NCI-H2107 treated with DMSO at 0.1 percent for 48 hours (cell line): ENCODE data around the gene TMPRSS11F.
"Not testable (repeated sequence)": the region's sequence is repeated elsewhere in the genome, so short reads cannot be mapped to it uniquely, and the experiment has no call there.

Experiments used
- DNase-seq: peaks from one replicate; lab custom pipeline; 2025; ENCODE audit not compliant: unreplicated experiment; lab: John Stamatoyannopoulos, UW

The TMPRSS11F gene

DNA sequence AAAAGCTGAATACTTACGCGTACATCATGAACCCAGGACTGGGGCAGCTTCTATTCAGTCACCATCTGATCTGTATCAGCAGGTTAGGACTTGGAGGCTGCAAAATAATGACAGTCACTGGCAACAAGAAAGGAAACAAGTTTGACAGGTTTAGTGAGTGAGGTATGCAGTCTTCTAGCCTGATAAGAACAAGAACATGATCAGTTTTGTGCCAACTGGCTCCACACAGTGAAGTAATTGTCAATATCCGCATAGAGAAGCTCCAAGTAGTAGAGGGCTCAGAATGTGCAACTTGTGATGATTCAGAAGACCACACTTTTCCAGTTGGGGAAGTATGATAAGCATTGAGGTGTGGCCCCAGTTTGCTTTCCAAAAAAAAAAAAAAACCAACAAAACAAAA is at the start of gene TMPRSS11F:
Gene TMPRSS11F (minus strand): TSS at position 77 of the 400 bp plus-strand sequence. CDS start 49 bp downstream, at position 28.
- no peak for DNase-seq

DNA sequence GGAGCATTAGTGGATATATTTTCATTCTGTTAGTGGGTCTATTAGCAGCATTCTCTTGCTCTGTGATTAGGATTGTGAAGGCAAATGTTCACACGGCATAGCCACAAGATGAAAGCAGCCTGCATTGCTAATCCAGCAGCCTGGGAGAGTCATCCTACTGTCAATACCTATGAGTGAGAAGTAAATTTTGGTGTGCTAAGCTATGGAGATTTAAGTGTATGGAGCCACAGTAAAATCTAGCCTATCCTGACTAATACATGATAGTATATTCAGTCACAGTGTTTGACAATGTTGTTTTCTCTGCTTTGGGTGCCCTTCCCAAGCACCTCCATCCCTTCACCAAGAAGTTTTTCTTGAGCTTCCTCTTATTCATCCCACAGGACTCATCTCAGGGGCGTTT is 47.2 kb upstream of the TMPRSS11F start:
- DNase-seq: no peak

DNA sequence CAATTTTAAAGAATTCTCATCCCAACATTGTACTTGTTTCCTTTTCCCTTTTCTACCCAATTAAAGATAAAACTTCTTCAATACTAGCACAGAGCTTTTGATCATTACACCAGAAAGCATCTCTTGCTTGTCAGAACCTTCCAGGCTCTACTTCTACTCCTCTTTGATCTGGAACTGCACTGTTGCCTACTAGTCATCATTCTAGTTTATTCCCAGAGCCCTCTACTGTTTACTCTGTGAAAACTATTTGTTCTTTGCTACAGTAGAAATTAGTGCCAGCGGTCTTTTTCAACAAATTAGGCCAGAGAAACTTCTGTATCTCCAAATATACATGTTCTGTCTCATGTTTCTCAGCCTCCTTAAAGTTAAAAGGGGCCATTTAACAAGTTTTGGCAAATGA is 46.8 kb upstream of the TMPRSS11F start:
- DNase-seq: no peak

DNA sequence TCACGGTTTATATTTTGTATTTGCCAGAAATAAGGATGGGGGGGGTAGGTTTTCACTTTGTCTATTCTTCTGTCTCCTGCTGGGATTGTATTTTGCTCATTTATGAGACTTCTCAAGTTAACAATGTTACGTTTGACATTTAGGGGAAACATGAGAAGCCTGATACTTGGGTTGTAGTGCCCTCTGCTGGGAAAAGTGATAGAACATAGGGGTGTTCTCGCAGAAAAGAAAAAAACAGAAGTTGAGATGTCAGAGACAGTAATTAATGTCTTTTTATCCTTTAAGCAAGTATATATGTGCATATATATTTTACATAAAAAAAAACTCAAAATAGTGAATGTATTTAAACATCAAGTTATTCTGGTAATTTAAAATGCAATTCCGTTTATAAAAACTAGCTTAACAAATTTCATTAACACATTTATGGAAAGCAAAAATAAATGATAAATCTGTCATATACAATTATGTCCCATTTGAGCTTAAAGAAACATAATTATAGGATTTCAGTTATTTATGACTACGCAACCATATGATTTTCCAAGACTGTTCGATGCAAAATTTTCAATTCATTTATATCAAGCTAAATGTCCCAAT is 46.0 kb upstream of the TMPRSS11F start:
- peak; percentile 20 for DNase-seq

DNA sequence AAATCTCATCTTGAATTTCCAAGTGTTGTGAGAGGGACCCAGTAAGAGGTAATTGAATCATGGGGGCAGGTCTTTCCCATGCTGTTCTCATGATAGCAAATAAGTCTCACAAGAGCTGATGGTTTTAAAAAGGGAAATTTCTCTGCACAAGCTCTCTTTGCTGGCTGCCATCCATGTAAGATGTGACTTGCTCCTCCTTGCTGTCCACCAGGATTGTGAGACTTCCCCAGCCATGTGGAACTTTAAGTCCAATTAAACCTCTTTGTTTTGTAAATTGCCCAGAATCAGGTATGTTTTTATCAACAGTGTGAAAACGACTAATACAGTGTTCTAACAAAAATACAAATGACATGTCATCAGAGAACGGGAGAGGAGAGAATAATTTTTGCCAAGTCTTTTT is 44.7 kb upstream of the TMPRSS11F start:
- not testable (repeated sequence) for DNase-seq

DNA sequence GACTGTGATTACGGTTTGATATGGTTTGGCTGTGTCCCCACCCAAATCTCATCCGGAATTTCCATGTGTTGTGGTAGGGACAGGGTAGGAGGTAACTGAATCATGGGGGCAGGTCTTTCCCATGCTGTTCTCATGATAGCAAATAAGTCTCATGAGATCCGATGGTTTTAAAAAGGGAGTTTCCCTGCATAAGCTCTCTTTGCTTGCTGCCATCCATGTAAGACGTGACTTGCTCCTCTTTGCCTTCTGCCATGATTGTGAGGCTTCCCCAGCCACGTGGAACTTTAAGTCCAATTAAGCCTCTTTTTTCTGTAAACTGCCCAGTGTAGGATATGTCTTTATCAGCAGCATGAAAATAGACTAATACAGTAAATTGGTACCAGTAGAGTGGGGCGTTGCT is 42.5 kb upstream of the TMPRSS11F start:
- DNase-seq: not testable (repeated sequence)

DNA sequence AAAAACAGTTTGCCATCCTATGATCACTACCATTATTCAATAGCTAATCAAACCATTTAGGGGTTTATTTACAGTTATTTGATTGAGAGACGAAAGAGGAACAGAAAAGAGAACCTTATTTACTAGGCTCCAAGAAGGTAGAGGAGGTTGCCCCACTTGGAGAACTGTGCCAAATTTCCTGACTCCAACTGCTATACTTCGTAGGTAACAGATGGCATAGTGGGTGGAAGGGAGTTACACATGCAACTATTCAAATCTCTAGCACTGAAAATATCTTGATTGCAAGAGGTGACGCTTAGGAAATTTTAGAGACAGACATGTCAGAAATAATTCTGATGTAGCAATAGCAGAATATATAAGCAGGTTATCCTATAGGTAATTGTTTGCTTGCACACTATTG is 38.0 kb upstream of the TMPRSS11F start:
- DNase-seq: no peak

DNA sequence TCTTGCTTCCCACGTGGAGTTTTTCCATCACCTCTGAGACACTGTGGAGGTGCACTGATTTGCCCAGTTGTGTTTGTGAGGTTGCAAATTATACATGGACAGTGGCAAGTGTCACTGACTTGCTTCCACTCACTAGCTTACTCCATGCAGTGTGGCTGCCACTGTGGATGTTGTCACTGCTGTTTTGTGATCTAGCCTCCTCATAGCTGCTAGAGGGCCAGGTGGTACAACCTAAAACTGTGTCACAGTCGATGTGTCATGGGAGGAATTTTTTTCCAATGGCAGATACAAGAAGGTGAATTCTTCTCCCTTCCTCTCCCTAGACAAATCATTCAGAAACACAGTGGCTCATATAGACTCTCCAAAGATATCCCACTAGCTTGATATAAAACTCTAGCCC is 37.5 kb upstream of the TMPRSS11F start:
- no peak for DNase-seq

DNA sequence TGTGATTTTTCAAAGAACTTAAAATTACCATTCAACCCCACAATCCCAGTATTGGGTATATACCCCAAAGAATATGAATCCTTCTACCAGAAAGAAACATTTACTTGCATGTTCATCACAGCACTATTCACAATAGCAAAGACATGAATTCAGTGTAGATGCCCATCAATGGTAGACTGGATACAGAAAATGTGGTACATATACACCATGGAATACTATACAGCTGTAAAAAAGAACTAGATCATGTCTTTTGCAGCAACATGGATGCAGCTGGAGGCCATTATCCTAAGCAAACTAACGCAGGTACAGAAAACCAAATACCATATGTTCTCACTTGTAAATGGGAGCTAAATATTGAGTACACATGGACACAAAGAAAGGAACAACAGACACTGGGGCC is 34.1 kb upstream of the TMPRSS11F start:
- no peak for DNase-seq

DNA sequence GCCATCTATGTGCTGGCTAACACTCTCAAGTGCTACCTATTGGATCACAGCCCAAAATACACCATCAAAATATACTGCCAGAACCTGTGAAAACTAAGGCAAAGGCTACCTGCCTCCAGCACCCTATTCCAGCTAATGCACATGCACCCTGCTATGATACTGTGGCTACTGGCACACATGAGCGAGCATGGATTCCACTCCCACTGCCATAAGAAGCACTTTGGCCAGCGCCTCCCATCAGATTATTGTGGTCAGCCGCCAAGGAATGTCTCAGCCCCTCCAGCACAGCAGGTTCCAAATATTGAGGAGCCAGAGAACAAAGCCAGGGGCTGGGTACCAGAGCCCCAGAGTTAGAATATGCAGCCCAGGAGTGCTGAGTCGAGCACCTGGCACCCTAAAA is 32.5 kb upstream of the TMPRSS11F start:
- no peak for DNase-seq

DNA sequence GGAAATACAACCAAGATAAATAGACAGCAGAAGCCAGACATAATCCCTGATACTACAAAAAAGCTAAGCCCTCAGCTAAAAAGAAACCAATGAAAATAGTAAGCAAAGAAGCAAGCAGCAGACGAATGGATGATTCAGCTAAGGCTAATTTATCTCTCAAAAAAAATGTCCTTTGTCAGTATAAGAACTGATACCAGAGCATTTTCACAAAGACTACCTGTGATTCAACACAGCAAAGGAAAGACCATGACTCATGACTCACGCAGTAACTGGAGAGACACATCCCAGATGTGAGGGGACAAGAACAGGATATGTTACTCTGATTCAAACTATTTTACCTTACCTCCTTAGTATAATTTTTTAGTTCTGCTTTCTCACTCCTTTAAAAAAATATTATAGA is 22.7 kb upstream of the TMPRSS11F start:
- DNase-seq: no peak

DNA sequence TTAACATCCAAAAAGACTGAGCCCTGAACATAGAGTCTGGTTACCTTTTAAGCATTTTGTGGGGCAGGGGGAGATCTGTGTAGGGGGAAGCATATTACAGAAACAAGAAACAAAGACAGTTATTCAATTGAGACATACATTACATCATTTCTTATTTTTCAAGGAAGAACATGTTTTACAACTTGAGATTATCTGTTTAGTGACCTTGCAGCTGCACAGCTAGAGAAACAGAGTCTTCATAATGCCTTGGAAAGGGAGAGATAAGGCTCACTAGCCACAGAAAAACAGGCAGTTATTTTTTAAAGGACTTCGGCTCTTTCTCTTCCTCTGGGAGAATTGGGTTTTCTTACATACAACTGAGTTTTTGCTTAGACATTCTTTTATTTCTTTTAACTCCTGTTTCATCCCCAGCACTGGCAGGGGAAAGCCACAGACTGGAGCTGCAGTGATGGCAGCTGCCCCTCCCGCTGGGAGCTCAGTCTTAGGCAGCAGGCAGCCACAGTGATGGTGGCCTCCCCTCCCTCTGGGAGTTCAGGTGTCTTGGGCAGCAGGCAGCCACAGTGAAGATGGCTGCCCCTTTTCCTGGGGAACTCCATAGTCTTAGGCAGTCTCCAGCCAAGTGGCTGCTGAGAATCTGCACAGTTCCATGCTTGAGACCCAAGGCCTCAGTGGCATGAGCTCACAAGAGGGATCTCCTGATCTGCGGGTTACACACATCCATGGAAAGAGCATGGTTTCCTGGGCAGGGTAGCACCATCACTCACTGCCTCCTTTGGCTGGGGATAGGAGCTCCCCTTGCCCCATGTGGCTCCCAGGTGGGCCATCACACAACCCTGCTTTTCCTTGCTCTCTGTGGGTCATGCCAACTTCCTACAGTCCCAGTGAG is 19.4 kb upstream of the TMPRSS11F start:
- DNase-seq: no peak

DNA sequence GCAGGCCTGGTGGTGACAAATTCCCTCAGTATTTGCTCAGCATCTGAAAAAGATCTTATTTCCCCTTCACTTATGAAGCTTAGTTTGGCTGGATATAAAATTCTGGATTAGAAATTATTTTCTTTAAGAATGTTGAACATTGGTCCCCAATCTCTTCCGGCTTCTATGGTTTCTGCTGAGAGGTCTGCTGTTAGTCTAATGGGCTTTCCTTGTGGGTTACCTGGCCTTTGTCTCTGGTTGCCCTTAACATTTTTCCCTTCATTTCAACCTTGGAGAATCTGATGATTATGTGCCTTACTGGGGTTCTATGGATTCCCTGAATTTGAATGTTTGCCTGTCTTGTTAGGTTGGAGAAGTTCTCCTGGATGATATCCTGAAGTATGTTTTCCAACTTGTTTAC is 17.4 kb upstream of the TMPRSS11F start:
- no peak for DNase-seq

DNA sequence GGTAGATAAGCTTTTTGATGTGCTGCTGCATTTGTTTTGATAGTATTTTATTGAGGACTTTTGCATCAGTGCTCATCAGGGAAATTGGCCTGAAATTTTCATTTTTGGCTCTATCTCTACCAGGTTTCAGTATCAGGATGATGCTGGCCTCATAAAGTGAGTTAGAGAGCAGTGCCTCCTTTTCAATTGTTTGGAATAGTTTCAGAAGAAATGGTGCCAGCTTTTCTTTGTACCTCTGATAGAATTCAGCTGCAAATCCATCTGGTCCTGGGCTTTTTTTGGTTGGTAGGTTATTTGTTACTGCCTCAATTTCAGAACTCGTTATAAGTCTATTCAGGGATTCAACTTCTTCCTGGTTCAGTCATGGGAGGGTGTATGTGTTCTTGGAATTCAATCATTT is 15.6 kb upstream of the TMPRSS11F start:
- no peak for DNase-seq

DNA sequence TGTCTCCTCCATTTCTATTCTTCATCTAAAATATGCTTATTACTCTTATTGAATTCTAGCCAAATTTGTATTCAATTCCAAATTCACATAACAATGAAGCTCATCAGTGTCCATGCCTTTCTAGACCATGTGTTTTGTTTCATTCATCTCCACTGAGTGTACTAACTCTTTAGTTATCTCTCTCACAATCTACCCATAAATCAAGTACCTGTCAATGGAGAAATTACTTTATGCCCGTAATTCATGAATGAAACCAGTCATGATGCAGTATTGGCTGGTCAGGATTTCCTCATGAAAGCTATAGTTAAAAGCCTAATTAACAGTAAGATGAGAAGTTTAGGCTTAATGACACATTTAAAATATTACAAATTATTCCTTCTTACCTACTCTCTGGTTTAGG is 12.2 kb upstream of the TMPRSS11F start:
- no peak for DNase-seq

DNA sequence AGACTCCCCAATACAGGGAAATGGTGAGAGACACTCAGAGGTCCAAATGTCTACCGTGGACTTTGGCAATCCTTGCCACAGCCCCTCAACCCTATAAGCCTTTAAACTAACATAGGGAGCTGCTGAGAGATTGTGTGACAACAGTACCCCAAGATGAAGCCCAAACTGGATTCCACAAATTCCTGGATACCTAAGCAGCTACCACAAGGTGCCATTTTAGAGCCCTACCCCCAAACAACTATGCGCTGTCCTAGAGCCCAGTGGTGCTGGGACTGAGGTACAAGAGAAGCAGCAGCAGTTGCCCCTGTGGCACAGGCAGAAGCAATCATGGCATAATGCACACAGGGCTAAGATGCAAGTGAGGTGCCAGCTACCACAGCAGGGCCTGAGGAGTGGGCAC is 2.7 kb upstream of the TMPRSS11F start:
- no peak for DNase-seq

DNA sequence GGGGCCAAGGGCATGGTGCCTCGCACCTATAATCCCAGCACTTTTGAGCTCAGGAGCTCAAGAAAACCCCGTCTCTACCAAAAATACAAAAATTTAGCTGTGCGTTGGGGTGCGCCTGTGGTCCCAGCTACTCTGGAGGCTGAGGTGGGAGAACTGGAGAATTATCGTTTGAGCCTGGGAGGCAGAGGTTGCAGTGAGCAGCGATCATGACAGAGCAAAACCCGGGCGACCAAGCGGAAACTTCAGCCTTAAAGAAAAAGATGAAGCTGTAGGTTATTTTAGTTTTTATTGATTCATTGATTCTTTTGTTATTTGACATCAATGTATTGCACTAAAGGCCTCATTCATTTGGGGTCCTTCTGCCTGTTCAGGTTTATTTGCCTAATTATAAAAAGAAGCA is 5.4 kb downstream of the TMPRSS11F start:
- DNase-seq: no peak

DNA sequence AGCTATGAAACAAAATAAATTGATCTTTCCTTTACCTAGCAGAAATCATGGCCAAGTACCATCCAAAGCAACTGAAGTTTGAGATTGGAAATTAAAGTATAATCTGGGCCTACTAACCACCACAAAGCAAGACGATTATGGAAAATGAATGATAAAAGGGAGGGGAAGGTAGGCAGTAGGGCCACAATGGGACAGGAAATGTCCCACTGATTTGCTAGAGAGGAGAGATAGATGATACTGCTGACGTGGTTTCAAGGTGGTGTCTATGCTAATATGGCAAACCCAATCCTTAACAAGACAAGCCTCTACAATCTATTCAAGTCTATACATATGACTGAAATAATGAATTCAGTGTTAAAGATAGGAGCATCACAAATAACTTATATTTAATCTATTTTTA is 6.1 kb downstream of the TMPRSS11F start:
- no peak for DNase-seq

DNA sequence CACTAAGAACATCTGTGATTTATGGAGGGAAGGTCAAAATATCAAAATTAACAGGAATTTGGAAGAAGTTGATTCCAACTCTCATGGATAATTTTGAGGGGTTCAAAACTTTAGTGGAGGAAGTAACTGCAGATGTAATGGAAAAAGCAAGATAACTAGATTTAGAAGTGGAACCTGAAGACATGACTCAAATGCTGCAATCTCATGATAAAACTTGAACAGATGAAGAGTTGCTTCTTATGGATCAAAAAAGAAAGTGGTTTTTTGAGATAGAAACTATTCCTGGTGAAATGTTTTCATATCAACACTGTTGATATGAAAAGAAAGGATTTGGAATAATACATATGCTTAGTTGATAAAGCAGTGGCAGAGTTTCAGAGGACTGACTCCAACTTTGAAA is 9.7 kb downstream of the TMPRSS11F start:
- no peak for DNase-seq

DNA sequence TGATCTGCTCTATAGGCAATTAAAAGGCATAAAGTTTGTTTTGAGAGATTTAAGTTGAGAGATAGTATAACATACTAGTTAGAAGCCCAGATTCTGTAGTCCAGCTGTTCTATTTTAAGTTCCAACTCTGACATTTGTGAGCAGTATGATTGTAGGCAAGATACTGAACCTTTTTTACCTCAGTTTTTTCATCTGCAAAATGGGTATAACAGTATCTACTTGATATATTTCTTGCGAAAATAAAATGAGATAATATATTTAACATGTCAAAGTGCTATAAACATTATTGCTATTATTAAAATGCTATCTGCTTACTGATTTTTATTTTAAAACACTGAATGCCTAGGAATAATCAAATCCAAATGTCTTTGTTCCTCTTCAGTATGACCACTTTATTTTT is 19.2 kb downstream of the TMPRSS11F start:
- DNase-seq: no peak

DNA sequence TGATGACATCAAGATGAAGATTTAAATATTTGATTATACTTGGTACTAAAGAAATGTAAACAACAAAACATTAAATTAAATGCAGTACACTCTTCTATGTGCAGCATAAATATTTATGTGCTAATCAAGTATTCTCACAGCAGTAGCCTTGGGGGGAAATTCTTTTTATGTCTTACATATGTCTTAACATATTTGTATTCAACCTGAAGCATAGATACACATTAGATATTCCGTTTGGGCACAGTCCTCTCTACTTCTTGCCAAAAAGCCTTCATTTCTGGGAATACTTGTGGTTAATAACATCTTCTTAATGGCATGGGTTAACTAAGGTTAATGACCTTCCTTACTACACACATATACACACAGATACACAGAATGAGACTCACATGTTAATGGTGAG is 19.8 kb downstream of the TMPRSS11F start:
- no peak for DNase-seq

DNA sequence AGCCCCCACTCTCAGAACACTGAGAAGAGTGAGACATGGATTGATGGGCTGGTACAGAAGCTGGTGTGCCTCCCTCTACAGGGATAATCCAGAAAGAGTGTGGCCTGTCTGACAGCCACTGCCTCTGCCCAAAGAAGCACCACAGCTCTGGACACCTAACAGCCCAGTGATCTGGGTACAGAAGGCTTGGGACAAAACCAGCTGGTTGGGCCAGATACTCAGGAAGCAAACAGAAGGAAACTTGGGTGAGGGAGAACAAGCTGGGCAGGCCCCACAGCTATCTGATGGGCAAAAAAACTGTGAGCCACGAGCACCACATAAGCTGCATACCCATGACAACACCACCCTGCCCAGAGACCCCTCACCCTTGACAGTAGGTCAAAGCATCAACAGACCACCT is 46.9 kb downstream of the TMPRSS11F start:
- DNase-seq: no peak

DNA sequence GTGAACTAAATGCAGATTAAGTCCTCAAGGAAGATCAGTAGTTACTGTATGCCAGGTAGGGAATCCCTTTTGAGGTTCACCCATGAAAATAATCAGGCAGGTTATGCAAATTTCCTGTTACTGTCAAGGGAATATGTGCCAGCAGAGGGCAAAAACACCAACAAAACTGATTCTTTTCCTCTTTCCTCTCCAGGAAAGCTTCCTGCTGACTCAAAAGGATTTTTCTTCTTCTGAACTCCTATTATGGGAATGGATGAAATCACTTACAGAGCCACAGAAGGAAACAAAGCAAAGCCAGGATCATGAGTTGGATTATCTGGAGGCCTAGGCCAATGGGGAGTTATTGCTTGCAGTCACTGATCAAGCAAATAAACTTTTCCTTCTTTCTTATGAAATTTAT is 49.7 kb downstream of the TMPRSS11F start:
- no peak for DNase-seq
